ENCODE results near the gene DPYD. TPM values are rescaled to one million over a fixed set of nuclear protein-coding genes. Genes with fewer than 3 reads are reported as not detected.

The DPYD gene
- total RNA-seq, 1 donor from 2014 or later, result 41.2 TPM

DNA sequence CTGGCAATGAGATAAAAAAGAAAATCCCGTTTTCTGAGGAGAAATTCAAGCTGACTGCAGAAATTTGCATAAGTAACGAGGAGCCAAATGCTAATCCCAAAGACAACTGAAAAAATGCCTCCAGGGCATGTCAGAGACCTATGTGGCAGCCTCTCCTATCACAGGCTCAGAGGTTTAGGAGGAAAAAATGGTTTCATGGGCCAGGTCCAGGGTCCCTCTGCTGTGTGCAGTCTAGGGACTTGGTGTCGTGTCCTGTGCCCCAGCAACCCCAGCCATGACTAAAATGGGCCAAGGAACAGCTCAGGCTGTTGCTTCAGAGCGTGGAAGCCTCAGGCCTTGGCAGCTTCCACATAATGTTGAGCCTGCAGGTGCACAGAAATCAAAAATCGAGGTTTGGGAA lies 456.5 kb downstream of the DPYD start:
- intact Hi-C loops (cut with micrococcal nuclease), result no loop called here

DNA sequence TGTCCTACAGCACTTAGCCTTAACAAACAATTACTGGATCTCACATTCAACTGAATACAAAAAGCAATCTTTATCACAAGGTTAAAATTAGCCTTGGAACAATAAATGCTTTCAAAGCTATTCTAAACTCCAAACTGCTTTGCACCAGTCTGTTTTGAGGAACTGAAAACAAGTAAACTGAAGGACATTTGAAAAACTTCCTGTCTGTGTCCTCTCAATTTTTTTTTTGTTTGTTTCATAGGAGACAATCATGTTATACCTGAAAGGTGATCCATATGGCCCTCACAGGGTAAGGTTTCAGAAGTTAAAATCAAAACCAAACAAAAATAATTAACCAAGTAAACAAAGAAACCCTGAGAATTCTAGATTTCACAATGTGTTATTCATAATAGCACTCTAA lies 459.1 kb downstream of the DPYD start:
- intact Hi-C loops (cut with micrococcal nuclease), result no loop called here

DNA sequence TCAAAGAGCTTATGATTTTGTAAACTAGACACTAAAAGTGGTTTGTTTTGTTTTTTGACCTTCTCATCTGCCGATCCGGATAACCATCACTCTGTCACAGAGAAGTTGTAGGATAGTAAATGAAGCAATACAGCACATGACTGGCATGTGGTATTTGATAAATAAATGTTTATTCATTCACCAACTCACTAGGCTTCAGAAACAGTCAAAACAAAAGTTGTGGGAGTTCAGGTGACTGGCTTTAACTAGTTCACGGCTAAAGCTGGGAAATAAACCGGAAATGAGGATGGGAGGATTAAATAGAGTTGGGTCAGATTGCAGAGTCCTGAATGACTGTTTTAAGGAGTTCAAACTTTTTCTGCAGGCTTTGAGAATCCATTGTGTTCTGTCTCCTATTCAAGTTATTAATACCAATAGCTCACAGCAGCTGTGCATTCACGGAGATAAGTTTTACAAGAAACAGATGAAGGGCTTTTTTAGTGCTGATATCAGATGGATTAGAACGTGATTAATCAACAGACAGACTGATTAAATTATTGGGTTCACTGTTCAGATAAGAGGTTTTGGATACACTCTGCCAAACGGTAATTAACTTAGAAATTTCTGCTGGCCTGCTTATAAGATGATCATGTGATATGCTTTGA lies 463.3 kb downstream of the DPYD start:
- intact Hi-C loops (cut with micrococcal nuclease), result no loop called here

DNA sequence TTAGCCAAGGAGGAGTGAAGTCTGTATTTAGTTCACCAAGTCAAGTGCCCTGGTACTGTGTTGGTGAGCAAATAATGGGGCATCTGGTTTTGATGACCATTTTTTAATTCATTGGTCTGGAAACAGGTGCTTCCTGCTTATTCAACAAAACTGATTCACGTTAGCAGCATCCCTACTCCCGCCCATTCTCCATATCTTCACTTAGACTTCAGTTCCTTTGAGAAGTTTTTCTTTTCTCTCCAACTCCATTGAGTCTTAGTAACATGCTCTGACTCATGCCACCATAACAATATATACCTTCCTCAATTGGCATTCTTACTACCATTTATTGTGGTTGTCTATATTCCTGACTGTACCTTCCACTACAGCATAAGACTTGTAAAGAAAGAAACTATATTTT lies 468.9 kb downstream of the DPYD start:
- intact Hi-C loops (cut with micrococcal nuclease), result no loop called here

DNA sequence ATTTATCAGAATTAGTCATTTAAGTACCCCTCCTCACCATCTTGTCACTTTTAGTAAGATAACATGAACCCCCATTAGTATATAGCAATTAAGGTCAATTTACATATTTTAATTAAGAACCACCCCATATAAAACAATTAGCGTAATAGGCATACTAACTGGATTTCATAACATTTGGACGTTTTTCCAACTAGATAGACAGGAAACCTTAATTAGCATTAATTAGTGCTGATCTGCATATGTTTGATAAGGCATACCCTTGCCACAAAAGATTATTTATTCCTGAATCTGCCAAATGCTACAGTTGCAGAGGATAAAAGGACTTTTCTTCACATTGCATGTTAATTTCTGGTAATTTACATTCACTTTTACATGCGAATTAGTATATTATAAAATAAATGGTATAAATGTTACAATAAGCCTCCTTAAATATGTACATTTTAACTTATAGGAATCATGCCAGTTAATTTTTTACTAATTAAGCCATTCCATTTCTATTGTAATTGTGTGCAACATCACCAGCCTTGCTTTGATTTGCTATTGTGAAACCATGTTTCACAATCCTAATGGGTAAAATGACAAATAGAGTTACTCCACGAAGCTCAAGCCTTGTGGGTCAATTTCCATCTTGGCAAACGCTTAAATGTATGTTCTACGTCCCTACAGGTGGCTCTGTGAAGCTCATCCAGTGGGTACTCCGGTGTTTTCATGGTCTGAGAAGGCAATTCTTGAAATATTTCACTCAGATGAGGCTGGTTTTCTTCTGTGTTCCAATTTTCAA lies 469.6 kb downstream of the DPYD start:
- intact Hi-C loops (cut with micrococcal nuclease), result no loop called here

DNA sequence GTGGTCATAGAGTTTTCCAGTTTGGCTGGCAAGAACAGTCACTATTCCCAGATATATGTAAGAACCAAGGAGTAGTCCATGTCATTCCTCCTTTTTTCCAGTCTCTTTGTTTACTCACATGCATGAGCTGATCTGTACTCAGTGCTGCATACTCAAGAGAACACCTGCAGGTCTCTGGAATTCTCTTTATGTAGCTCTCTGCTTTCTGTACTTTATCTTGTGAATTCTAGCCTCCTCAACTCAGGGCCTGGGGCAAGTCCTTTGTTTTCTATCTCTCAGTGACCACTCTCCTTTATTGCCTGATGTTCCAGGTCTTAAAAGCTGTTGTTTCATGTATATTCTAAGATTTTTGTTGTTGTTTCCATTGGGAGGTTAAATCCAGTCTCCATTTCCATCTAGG lies 478.9 kb downstream of the DPYD start:
- intact Hi-C loops (cut with micrococcal nuclease), result no loop called here

DNA sequence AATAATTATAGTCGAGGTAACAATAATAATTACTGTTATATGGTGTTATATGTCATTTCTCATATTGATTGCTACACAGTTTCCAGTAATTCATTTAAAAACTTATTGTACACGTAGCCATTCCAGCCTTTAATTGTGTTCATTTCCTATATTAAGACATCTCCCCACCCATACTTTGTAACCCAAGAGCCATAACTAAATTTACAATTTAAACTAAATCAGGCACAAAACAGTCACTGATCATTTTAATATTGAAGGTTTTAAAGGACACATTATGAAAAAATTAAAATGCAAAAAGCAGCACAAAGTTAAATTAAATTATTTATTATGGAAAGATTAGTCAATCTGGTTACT lies 487.0 kb downstream of the DPYD start:
- intact Hi-C loops (cut with micrococcal nuclease), result no loop called here

DNA sequence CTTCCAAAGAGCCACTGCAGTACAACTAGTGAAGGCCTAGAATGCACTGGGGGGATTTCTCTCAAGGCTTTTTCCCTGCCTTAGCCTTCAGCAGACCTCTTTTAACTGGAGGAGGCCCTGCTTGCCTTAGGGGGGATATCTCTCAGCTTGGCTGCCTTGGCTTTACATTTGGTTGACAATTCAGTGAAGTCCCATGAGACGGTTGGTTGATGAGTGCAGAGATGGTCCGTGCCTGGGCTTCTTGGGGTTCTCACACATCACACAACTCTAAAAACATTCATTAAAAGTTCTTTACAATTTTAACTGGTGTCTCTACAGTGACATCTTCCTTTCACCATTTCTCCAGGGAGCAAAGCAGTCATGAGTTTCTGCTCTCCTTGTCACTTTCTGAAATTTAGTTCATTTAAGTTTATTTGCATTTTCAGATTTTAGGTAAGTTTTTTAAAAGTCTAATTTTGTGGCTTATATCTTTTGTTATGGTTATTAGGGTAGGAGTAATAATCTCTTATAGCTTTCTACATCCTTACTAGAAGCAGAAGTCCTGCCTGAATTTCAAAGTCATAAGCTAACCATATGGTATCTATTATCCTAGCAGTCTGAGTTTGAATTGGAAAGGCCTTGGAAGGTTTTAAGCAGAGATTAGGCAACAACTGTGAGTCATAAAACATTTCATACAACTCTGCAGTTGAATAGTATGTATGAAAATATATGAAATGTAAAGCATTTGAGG lies 487.6 kb downstream of the DPYD start:
- intact Hi-C loops (cut with micrococcal nuclease), result no loop called here

DNA sequence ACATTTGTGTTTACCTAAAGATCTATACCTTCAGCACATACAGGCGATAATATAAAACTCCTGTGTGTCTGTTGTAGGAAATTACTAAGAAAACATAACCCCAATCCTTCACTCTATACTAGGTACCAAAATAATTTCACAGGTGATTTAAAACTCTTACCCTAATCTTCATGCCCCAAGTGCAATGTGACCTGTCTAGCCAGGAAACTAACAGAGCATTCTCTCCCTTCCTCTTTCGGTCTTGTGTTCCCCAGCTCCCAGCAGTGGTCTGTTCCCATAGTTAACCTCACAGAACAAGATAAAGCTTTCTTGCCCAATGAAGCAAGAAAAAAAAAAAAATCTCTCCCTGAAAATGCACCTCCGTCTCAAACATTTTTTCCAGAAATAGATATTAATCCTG lies 493.5 kb downstream of the DPYD start:
- intact Hi-C loops (cut with micrococcal nuclease), result no loop called here

DNA sequence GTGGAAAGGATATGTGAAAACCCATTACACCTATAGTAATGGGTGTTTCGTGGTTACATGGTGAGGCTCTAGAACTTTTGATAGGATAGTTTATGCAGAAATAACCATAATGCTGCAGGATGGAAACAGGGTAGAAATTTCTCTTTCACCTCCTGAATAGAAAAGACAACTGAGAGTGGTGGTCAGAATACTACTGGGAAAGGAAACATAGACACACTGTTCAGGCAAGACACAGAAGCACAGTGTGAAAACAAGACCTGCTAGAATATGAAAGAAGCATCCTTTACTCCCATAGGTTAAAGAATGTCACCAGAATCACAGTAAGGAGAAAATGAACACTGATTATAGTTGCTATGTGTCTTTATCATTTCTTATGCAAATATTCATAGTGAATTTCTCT lies 496.6 kb downstream of the DPYD start:
- intact Hi-C loops (cut with micrococcal nuclease), result no loop called here

DNA sequence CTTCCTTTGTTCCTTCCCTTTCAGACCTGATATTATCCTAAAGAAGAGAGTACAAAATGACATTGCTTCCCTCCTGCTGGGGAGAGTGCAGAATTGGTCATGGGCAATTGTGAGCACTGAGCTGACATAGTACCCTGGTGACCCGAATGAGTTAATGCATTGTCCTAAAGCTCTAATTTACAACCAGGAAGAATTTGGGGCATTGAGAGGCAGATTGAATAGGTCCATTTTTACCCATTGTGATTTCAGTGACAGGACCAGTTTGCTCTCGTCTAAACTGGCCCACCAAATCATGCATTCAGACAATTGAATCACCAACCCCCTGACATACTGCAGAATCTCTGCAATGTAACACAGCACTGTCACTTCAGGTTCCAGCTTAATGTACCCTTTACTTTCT lies 497.4 kb downstream of the DPYD start:
- intact Hi-C loops (cut with micrococcal nuclease), result no loop called here

DNA sequence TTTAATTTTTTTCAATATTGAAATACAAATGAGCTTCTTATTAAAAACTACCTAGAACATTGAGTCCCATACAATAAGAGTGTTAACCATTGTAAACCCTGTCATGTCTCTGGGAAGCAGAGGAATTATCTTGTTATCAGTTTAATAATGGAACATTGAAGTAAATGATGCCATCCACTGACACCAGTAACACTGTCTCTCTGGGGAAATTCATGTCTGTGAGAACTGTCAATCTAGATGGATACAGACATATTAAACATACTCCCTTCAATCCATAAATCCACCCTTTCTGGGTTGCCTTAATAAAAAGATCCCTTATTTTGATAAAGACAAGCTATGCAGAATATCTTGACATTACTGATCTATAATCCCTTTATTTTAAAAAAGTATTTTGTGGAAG lies 503.2 kb downstream of the DPYD start:
- intact Hi-C loops (cut with micrococcal nuclease), result no loop called here

DNA sequence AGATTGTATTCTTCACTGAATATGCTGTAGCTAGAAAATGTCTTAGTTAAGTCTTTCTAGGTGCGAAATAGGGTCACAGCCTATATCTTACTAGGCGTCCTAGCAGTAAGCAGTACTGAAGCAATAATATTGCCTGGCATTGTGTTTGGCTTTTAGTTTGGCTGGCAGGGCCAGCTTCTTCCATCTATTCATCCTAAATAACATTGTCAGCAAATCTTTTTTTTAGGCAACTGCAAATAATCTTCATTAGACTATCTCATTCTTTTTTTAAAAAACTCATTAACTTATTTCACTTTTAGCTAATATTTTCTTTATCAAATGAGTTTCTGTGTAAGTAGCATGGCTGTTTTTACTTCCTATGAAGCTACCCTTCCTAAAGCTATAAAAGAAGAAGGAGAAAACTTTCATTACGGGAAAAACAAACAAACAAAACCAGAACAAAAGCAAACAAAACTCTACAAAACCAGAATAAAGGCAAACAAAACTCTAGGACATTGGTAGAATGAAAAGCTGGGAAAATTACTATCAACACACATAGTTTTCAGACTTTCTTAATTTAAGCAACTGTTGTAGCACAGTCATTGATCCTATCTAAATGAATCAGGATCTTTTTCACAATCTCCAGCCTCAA lies 506.0 kb downstream of the DPYD start:
- intact Hi-C loops (cut with micrococcal nuclease), result no loop called here

DNA sequence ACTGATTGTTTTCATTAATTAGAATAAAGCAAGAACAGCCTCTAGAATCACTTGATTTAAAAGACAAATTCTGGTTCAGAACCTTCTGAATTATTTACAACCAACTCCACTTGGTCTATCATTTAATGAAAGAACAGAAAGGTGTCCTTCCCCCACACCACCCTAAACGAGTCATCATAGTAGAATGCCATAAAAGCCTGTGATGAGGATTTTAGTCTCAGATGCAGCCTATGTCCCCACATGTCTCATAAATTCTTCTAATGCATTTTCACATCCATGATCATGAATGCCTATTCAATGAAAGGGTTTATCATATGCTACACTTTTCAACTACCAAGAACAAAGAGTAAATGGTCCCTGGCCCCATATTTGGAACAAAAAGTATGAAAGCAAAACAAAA lies 508.1 kb downstream of the DPYD start:
- intact Hi-C loops (cut with micrococcal nuclease), result no loop called here

DNA sequence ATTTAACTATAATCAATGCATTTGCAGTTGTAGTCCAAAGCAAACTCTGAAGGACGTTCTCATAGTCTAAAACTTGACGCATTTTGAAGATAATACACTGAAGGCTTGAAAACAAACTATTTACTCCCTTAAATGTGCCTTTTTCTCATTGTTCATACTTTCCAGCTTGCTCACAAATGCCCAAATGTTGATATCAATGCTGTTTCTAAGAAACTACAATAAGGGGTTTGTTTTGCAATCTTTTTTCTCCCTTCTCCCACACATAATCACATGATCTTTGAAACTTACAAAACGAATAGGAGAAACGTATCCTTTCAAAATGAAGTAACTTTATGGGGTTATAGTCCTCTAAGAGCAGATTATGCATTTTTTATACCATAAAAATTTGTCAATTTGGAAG lies 508.7 kb downstream of the DPYD start:
- intact Hi-C loops (cut with micrococcal nuclease), result no loop called here

DNA sequence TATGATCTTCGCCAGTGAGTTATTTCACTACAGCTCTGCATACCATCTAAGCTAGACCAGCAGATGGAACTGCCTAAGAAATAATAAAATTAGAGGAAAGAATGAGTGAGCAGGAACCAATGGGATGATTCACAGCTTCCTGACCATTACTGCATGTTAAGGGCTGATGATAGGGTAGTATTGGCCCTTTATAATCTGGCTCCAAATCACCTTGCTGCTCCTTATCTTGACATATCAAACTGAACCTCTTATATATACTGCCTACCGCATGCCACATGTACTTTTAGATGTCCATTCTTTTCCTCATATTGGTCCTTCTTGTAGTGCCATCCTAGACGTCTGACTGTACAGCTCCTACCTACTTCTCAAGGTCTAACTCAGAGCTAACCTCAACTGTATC lies 524.4 kb downstream of the DPYD start:
- intact Hi-C loops (cut with micrococcal nuclease), result no loop called here

DNA sequence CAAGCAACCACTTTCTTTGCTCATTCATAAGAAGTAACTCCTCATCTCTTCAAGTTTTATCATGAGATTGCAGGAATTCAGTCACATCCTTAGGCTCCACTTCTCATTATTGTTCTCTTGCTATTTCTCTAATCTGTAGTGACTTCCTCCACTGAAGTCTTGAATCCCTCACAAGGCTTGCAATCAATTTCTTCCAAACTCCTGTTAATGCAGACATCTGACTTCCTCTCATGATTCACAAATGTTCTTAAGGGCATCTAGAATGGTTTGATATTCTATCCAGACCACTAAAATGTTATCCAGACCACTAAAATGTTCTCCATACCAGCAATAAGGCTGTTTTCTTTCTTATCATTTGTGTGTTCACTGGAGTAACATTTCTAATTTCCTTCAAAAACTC lies 528.1 kb downstream of the DPYD start:
- intact Hi-C loops (cut with micrococcal nuclease), result no loop called here

DNA sequence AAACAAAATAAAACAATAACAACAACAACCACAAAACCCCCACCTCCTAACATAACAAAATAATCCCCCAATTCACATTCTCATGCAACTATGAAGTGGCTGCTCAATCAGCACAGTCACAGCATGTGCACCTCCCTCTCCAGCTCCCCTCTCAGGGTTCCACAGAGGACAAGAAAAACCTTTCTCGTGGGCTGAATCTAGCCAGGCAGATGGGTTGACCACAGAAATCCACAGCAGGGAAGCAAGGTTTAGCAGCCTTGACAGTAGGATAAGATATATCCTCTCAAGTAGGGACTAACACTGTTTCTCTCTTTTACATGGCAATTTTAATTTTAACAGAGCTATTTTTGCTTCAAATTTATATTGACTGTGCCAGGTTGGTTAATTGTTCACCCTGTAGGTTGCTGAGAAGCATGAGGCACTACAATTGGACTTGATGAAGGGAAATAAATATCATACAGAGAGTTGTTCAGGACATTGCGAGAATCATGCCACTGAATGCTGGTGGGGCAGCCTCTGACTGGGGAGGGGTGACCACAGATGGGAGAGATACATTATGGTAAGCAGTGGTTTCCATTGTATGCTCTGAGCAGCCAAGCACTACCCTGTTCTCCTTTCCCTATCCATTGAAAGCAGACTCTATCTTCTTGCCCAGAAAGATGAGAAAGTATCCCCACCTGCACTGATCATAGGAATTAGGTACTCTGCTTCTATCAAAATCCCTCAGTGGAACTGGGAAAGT lies 535.1 kb downstream of the DPYD start:
- intact Hi-C loops (cut with micrococcal nuclease), result no loop called here

DNA sequence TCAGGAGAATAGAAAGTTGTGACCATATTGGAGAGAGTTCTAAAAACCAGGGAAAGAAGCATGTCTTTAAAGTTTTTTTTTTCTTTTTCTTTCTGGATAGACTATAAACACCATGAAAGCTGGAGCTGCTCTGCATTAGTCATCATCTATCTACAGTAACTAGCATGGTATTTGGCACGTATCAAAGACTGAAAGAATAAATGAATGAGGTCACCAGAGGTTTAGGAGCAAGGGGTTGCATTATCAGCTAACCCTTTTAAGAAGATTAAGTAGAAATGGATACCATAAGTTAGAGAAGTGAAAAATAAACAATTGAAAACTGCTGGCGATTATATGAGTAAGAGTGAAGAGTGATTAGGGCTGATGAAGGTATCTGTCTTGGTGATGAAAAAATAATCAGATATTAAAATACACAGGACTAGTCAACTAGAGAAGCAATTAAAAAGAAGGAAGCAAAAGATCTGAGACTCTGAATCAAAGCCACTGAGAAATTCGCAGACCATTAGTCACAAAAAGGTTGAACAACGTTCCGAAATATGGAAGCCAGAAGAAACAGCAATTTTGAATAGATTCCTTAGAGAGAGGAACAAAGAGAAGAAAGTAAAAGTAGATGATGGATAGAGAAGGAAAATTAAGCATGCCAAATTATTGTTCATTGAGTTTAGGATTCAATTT lies 536.4 kb downstream of the DPYD start:
- intact Hi-C loops (cut with micrococcal nuclease), result no loop called here

DNA sequence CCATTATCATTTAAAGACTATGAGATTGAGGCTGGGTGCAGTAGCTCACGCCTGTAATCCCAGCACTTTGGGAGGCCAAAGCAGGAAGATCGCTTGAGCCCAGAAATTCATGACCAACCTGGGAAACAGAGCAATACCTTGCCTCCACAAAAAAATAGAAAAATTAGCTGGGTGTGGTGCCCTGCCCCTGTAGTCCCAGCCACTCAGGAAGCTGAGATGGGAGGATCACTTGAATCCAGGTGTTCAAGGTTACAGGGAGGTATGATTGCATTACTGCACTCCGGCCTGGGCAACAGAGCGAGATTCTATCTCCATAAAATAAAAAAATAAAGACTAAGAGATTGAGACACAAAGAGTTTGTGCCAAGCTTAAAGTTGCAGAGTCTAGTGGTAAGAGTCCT lies 537.0 kb downstream of the DPYD start:
- intact Hi-C loops (cut with micrococcal nuclease), result no loop called here

DNA sequence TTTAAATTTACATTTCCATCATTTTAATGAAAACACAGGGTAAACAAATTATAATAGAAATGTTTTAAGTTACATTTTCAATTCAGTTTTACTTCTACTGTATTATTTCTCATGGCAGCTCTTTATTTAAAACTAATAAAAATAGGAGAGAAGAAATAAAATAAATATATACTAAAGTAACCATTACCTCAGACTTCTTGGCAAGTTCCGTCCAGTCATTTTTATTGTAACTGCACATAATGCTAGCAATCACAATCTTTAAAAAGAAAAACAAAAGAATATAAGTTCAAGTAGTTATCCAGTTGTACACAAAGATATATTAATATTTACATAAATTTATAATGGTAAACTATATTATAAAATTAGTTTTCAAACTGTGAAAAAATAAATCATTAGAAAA lies 538.6 kb downstream of the DPYD start:
- intact Hi-C loops (cut with micrococcal nuclease), result no loop called here

All from T-helper 1 cell treated with Interleukin-12 subunit alpha and Interleukin-12 subunit beta and Interleukin-4 antibody, amounts not matched to agents 30 ng/mL and 1 ng/mL, for 36 hours (primary cell).